ENCODE results near the gene ARG2. TPM values are rescaled to one million over a fixed set of nuclear protein-coding genes. Genes with fewer than 3 reads are reported as not detected.

The ARG2 gene
- total and polyA plus RNA-seq, 9 of the 15 experiments (the other 6 are each of a cell fraction or from before 2014, with no cell fraction given) = 6.2 to 75.0 (median 17.8) TPM

DNA sequence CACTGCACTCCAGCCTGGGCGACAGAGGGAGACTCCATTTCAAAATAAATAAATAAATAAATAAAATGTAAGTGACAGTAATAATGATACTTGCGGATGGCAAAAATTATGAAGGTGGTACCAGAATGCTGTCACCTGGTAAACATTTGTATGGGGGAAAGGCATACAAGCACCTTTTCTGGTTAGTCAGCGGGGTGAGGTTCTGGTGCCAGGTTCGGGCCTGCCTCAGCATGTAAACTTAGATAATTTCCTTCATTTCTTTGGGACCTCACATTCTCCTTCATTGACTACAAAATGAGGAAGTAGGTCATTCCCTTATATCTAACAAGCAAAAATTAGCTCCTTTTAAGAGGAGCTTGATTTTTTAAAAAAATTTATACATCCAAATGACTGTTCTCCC lies 43.9 kb downstream of the ARG2 start (continued):
- TF ChIP-seq, protein P1, sequence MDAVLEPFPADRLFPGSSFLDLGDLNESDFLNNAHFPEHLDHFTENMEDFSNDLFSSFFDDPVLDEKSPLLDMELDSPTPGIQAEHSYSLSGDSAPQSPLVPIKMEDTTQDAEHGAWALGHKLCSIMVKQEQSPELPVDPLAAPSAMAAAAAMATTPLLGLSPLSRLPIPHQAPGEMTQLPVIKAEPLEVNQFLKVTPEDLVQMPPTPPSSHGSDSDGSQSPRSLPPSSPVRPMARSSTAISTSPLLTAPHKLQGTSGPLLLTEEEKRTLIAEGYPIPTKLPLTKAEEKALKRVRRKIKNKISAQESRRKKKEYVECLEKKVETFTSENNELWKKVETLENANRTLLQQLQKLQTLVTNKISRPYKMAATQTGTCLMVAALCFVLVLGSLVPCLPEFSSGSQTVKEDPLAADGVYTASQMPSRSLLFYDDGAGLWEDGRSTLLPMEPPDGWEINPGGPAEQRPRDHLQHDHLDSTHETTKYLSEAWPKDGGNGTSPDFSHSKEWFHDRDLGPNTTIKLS (IDR thresholded peaks at IDR 0.05; ENCODE audit: borderline replicate concordance, low read depth) = no peak
- TF ChIP-seq NR3C1 (CRISPR knock-in tag; IDR thresholded peaks at IDR 0.05) = no peak
- no peak for TF ChIP-seq TGIF2 (CRISPR knock-in tag; IDR thresholded peaks at IDR 0.05)
- TF ChIP-seq, protein P2, sequence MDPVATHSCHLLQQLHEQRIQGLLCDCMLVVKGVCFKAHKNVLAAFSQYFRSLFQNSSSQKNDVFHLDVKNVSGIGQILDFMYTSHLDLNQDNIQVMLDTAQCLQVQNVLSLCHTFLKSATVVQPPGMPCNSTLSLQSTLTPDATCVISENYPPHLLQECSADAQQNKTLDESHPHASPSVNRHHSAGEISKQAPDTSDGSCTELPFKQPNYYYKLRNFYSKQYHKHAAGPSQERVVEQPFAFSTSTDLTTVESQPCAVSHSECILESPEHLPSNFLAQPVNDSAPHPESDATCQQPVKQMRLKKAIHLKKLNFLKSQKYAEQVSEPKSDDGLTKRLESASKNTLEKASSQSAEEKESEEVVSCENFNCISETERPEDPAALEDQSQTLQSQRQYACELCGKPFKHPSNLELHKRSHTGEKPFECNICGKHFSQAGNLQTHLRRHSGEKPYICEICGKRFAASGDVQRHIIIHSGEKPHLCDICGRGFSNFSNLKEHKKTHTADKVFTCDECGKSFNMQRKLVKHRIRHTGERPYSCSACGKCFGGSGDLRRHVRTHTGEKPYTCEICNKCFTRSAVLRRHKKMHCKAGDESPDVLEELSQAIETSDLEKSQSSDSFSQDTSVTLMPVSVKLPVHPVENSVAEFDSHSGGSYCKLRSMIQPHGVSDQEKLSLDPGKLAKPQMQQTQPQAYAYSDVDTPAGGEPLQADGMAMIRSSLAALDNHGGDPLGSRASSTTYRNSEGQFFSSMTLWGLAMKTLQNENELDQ (CRISPR knock-in tag; IDR thresholded peaks at IDR 0.05; ENCODE audit: borderline replicate concordance) = no peak
- TF ChIP-seq, protein P3, sequence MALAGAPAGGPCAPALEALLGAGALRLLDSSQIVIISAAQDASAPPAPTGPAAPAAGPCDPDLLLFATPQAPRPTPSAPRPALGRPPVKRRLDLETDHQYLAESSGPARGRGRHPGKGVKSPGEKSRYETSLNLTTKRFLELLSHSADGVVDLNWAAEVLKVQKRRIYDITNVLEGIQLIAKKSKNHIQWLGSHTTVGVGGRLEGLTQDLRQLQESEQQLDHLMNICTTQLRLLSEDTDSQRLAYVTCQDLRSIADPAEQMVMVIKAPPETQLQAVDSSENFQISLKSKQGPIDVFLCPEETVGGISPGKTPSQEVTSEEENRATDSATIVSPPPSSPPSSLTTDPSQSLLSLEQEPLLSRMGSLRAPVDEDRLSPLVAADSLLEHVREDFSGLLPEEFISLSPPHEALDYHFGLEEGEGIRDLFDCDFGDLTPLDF (CRISPR knock-in tag; IDR thresholded peaks at IDR 0.05) = no peak
- TF ChIP-seq, protein P4, sequence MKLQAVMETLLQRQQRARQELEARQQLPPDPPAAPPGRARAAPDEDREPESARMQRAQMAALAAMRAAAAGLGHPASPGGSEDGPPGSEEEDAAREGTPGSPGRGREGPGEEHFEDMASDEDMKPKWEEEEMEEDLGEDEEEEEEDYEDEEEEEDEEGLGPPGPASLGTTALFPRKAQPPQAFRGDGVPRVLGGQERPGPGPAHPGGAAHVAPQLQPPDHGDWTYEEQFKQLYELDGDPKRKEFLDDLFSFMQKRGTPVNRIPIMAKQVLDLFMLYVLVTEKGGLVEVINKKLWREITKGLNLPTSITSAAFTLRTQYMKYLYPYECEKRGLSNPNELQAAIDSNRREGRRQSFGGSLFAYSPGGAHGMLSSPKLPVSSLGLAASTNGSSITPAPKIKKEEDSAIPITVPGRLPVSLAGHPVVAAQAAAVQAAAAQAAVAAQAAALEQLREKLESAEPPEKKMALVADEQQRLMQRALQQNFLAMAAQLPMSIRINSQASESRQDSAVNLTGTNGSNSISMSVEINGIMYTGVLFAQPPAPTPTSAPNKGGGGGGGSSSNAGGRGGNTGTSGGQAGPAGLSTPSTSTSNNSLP (IDR thresholded peaks at IDR 0.05; ENCODE audit: borderline replicate concordance, low read depth, low read length) = no peak
